BJ (cell line): ENCODE results near the gene PVR. TPM values are rescaled to one million over a fixed set of nuclear protein-coding genes. Genes with fewer than 3 reads are reported as not detected.
A peak's percentile ranks its signal among the peaks of the same experiment; 100 is the strongest.

Source experiments
- CTCF ChIA-PET: fragments of 350-600 bp; formaldehyde crosslinking; extraction: SDS; loops from one replicate; lab custom pipeline; 2021; ENCODE audit warnings: antibody characterized with exemption, inconsistent platforms; lab: Yijun Ruan, JAX
- POLR2A ChIA-PET: fragments of 300-600 bp; sonication (Branson Sonifier 250); formaldehyde crosslinking; extraction: SDS; loops from one replicate; lab custom pipeline; 2021; ENCODE audit warnings: antibody characterized with exemption; lab: Charles Lee
- DNase-seq: peaks from one replicate; pipeline ENCODE4 v3.0.0-alpha.2; 2011; ENCODE audit warnings: low read depth
- H3K27me3 ChIP-seq: 2 replicates; pipeline ENCODE4 v1.6.0; 2011; ENCODE audit warnings: low read length; ENCODE audit not compliant: control insufficient read depth, insufficient read depth
- H3K36me3 ChIP-seq: 2 replicates; pipeline ENCODE4 v1.5.1; 2011; ENCODE audit warnings: low read length; ENCODE audit not compliant: control insufficient read depth, insufficient read depth
- H3K4me3 ChIP-seq: 2 replicates; pipeline ENCODE4 v1.5.1; 2011; ENCODE audit warnings: low read depth, mild to moderate bottlenecking, control low read depth, low read length
- CTCF ChIP-seq: IDR thresholded peaks from 2 replicates; pipeline ENCODE4 v1.5.1; 2011; ENCODE audit warnings: low read depth, mild to moderate bottlenecking, control low read depth, inconsistent platforms, low read length, moderate library complexity; ENCODE audit not compliant: insufficient read depth
- polyA plus RNA-seq: library from polyadenylated mRNA; depleted of rRNA; stranded (reverse); fragments of >200 nt; gene quantifications from 2 replicates; pipeline ENCODE4 v1.2.3, GENCODE V29; 2011

The PVR gene
- polyA plus RNA-seq, 1 experiment: 129 TPM

GRCh38 chr19:44657211-44657921 is 13.7 kb downstream of the PVR start:
- Histone ChIP-seq H3K27me3 (no peaks in the 10 kb centered on the region), H3K36me3 (peaks cover 43% of the 10 kb centered on the region), H3K4me3 (no peak overlapping the region)
- POLR2A ChIA-PET: no interaction called here
- no peak for DNase-seq
- CTCF ChIA-PET: interaction anchor here (0.9 to 5.6 kb wide), 24 partner anchors 9 to 192 kb away, joined by 3 to 82 read pairs (median 6); partner anchors contain the start of genes IGSF23, NECTIN2 and PVR
- TF ChIP-seq CTCF: peak; percentile 91

- H3K36me3 ChIP-seq: peaks cover 44% of the 10 kb centered on the region
- no peak for DNase-seq
- TF ChIP-seq CTCF: no peak
- no peaks in the 10 kb centered on the region for H3K27me3 ChIP-seq
- CTCF ChIA-PET: interaction anchor here (1.5 to 5.6 kb wide), 13 partner anchors 10 to 96 kb away, joined by 4 to 82 read pairs (median 11); partner anchors contain the start of gene PVR
- no peak overlapping the region for H3K4me3 ChIP-seq
- POLR2A ChIA-PET: no interaction called here
These were observed 14.5 kb downstream of the PVR start for GRCh38 chr19:44658069-44658733.

GRCh38 chr19:44660081-44660480 is 16.4 kb downstream of the PVR start:
- ChIA-PET POLR2A (no interaction called here), CTCF (interaction anchor here (1.0 to 5.6 kb wide), 5 partner anchors 72 to 110 kb away, joined by 3 to 82 read pairs (median 4); no protein-coding TSS in a partner anchor)
- no peak for TF ChIP-seq CTCF
- Histone ChIP-seq H3K27me3 (no peaks in the 10 kb centered on the region), H3K36me3 (peaks cover 37% of the 10 kb centered on the region), H3K4me3 (no peak overlapping the region)
- no peak for DNase-seq

DNA sequence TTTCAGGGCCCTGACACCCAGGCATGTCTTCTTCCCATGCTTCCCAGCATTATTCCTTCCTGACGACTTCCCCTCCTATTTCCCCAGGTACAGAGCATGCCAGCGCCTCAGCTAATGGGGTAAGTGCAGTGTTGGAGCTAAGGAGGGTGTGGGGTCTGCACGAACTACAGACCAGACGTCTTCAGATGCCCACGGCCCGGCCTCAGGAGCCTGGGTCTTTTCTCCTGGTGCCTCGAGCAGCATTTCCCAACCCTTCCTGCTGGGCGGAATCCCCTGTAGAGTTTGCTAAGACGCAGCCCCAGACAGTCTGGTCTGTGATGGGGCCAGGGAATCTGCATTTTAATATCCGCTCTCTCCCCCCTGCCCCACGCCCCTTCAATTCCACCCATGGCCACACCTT is 17.5 kb downstream of the PVR start:
- Histone ChIP-seq H3K4me3 (no peak overlapping the region), H3K27me3 (no peaks in the 10 kb centered on the region), H3K36me3 (peaks cover 35% of the 10 kb centered on the region)
- CTCF ChIA-PET: interaction anchor here (0.7 to 5.6 kb wide), 3 partner anchors 50 to 137 kb away, joined by 3 to 82 read pairs (median 3); no protein-coding TSS in a partner anchor
- no peak for DNase-seq
- no peak for TF ChIP-seq CTCF
- POLR2A ChIA-PET: no interaction called here

DNA sequence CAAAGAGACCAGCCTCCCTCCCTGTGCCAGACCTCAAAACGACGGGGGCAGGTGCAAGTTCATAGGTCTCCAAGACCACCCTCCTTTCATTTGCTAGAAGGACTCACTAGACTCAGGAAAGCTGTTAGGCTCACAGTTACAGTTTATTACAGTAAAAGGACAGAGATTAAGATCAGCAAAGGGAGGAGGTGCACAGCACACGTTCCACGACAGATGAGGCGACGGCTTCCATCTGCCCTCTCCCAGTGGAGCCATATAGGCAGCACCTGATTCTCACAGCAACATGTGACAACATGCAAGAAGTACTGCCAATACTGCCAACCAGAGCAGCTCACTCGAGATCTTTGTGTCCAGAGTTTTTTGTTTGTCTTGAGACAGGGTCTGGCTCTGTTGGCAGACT is 18.2 kb downstream of the PVR start:
- ChIA-PET CTCF (interaction anchor here (0.5 to 2.7 kb wide), 8 partner anchors 12 to 585 kb away, joined by 3 to 23 read pairs (median 4); no protein-coding TSS in a partner anchor), POLR2A (no interaction called here)
- no peak for TF ChIP-seq CTCF
- H3K36me3 ChIP-seq: peaks cover 33% of the 10 kb centered on the region
- H3K4me3 ChIP-seq: no peak overlapping the region
- H3K27me3 ChIP-seq: no peaks in the 10 kb centered on the region
- no peak for DNase-seq
